ENCODE results near the gene DGKI. TPM values are rescaled to one million over a fixed set of nuclear protein-coding genes. Genes with fewer than 3 reads are reported as not detected.

Gene DGKI
- total and polyA plus RNA-seq, 9 of the 15 experiments (the other 6 are each of a cell fraction or from before 2014, with no cell fraction given): 0.11 to 0.54 (median 0.15) TPM; not detected in 5

DNA sequence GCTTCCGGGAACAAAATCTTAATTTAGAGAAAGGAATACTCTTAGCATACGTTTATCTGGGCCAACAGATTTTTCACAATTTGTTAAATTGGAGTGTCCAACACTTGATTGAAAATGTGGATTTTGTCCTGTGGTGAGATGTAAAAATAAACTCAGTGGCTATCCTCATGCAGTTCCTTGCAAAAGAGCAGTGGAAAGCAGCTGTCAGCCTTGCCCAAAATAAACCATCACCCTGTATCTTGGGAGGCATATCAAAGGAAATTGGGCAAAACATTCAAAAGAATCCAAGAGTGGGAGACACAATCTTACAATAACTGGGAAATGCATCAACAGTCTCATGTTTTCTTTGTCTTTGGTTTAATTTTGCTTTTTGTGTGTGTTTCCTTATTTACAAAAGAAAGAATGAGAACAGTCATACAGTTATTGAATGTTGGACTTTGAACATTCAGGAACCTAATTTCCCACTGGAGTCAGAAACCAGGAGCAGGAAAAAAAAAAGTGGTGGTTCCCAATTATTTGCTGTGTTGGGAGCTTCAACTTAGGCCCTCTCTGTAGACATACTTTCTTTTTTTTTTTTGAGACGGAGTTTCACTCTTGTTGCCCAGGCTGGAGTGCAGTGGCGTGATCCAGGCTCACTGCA, 44.4 kb upstream of the DGKI start:
- Histone ChIP-seq H3K9me1 (ENCODE audit: control insufficient read depth, insufficient read depth, low read length) (no peaks in the 10 kb centered on the region), H3K9me3 (replicated peaks; ENCODE audit: control insufficient read depth, insufficient read depth, low read depth, low read length) (no peaks in the 10 kb centered on the region), H3K4me3 (no peak overlapping the region), H2AFZ (ENCODE audit: low read depth, low read length) (no peak overlapping the region), H3K27ac (ENCODE audit: extremely low read depth, low read depth, low read length) (no peak overlapping the region), H3K4me2 (ENCODE audit: insufficient read depth, low read length) (no peak overlapping the region), H3K27me3 (ENCODE audit: control insufficient read depth in 2 of 2, insufficient read depth in 2 of 2, low read length in 2 of 2) (no peaks in the 10 kb centered on the region), H4K20me1 (replicated peaks; ENCODE audit: control insufficient read depth, insufficient read depth, low read length) (no peaks in the 10 kb centered on the region), H3K79me2 (ENCODE audit: control insufficient read depth, insufficient read depth, low read length) (no peaks in the 10 kb centered on the region), H3K4me1 (replicated peaks in 1 of 2; ENCODE audit: control insufficient read depth in 2 of 2, insufficient read depth in 2 of 2, low read length in 2 of 2) (peaks cover 0 to 2% of the 10 kb centered on the region in 2 experiments; a peak in 2 of 5 replicates), H3K36me3 (ENCODE audit: control insufficient read depth, insufficient read depth, low read length) (peaks cover 58% of the 10 kb centered on the region; the same call in 2 of the 3 replicates), H3K9ac (ENCODE audit: insufficient read depth in 1 of 2, low read depth in 2 of 2, low read length in 2 of 2) (no peak overlapping the region)
- in situ Hi-C loops (cut with MboI) (no loop called here), intact Hi-C loops (cut with micrococcal nuclease) (no loop called here)
- no peak for TF ChIP-seq ZNF124 (CRISPR knock-in tag; IDR thresholded peaks at IDR 0.05)
- TF ChIP-seq ZC3H8 (IDR thresholded peaks at IDR 0.05): no peak
- no peak for TF ChIP-seq NFXL1 (CRISPR knock-in tag; IDR thresholded peaks at IDR 0.05)
- TF ChIP-seq, protein P1, sequence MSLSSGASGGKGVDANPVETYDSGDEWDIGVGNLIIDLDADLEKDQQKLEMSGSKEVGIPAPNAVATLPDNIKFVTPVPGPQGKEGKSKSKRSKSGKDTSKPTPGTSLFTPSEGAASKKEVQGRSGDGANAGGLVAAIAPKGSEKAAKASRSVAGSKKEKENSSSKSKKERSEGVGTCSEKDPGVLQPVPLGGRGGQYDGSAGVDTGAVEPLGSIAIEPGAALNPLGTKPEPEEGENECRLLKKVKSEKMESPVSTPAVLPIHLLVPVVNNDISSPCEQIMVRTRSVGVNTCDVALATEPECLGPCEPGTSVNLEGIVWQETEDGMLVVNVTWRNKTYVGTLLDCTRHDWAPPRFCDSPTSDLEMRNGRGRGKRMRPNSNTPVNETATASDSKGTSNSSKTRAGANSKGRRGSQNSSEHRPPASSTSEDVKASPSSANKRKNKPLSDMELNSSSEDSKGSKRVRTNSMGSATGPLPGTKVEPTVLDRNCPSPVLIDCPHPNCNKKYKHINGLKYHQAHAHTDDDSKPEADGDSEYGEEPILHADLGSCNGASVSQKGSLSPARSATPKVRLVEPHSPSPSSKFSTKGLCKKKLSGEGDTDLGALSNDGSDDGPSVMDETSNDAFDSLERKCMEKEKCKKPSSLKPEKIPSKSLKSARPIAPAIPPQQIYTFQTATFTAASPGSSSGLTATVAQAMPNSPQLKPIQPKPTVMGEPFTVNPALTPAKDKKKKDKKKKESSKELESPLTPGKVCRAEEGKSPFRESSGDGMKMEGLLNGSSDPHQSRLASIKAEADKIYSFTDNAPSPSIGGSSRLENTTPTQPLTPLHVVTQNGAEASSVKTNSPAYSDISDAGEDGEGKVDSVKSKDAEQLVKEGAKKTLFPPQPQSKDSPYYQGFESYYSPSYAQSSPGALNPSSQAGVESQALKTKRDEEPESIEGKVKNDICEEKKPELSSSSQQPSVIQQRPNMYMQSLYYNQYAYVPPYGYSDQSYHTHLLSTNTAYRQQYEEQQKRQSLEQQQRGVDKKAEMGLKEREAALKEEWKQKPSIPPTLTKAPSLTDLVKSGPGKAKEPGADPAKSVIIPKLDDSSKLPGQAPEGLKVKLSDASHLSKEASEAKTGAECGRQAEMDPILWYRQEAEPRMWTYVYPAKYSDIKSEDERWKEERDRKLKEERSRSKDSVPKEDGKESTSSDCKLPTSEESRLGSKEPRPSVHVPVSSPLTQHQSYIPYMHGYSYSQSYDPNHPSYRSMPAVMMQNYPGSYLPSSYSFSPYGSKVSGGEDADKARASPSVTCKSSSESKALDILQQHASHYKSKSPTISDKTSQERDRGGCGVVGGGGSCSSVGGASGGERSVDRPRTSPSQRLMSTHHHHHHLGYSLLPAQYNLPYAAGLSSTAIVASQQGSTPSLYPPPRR (CRISPR knock-in tag; IDR thresholded peaks at IDR 0.05; ENCODE audit: borderline replicate concordance): 0 out of 2 replicates have a peak, but pooled peaks have one; percentile 30
- no peak for TF ChIP-seq ELF1 (tag; IDR thresholded peaks at IDR 0.05)
- TF ChIP-seq SRSF7 (optimal IDR thresholded peaks at IDR 0.05; ENCODE audit: low read depth, low read length): no peak
- no peak for TF ChIP-seq PYGO2 (tag; IDR thresholded peaks at IDR 0.05)
- FAIRE-seq: no peak
- no TSS peak for BruUV-seq (replicated peaks)
- CTCF ChIA-PET (ENCODE audit: low intra/inter-chr PET ratio): no interaction called here
- no peak for DNase-seq (ENCODE audit: extremely low read depth in 1 of 4, low spot score in 3 of 4)
- WGBS (ENCODE audit: insufficient coverage, low coverage, missing lambda C conversion rate): 83% methylated on average over 4 of the region's 4 CpGs
- POLR2A ChIA-PET: no interaction called here
- ATAC-seq: no peak
